Measurements from ENCODE around the gene TUFT1.

GRCh38 chr1:151585622-151586021 is 45.5 kb downstream of the TUFT1 start:
- TF ChIP-seq SETDB1 (IDR thresholded peaks at IDR 0.05; ENCODE audit: insufficient read length, low read length) (no peak), CTCF (tag by site-specific recombination; IDR thresholded peaks at IDR 0.05) (no peak), ZNF548 (tag by site-specific recombination; IDR thresholded peaks at IDR 0.05) (no peak)
